HL-60/S4 treated with retinoic acid at 250 ng/mL for 4 days and 3 days (cell line): ENCODE results near the gene INTS2.

Source experiments
- in situ Hi-C: fragments of 300-500 bp; cut with MboI; formaldehyde crosslinking; loops from 2 replicates; pipeline ENCODE4 v1.7.0; 2022; ENCODE audit warnings: low sequenced_read_pairs

INTS2 gene

DNA sequence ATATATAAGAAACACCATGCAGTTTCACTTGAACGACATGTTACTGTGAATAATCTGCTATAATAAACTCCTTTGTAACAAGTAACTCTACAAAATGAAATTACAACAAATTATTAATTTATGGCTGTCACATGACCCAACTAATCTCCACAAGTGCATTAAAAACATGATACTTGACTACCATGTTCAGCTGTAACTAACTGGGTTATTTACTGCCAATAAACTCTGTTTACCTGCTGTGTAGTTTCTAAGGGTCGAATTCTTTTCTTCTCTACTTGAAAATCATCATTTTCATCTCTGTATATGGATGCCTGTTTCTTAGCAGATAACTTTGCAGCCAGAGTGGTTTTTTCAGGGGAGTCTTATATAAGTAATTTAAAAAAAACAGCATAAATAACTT, 78.9 kb downstream of the INTS2 start:
- in situ Hi-C loops, result loop anchor here (25.0 kb wide), 2 partner anchors 887 to 1137 kb away; no protein-coding TSS in a partner anchor

DNA sequence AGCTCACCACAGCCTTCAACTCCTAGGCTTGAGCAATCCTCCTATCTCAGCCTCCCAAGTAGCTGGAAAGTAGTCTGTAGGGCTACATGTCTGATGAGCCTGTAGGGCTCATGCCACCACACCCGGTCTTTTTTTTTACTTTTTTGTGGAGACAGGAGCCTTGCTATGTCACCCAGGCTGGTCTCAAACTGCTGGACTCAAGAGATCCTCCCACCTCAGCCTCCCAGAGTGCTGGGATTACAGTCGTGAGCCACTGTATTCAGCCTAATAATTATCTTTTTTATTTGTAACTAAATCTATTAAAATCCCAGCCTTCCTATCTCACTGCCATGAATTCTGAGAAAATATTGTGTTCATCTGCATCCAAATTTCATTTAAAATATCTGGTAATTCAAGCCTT, 79.5 kb downstream of the INTS2 start:
- in situ Hi-C loops, result loop anchor here (25.0 kb wide), 2 partner anchors 886 to 1136 kb away; no protein-coding TSS in a partner anchor

DNA sequence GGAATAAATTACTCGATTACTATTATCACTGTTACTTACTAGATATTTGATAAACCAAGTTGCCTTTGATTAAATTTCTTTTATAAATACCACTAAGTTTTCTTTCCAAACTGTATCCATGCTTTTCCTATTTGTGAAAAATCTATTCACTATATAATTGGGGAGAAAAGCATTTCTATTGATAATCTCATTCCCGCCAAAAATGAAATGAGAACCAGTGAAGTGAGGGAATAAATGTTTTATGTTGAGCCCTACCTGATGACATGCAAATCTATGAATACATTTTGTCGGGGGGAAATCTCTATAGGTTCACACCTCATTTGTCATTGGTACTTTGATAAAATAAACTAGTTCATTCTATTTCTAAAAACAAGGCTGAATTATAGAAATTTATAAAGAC, 80.1 kb downstream of the INTS2 start:
- in situ Hi-C loops, result loop anchor here (25.0 kb wide), 2 partner anchors 885 to 1135 kb away; no protein-coding TSS in a partner anchor

DNA sequence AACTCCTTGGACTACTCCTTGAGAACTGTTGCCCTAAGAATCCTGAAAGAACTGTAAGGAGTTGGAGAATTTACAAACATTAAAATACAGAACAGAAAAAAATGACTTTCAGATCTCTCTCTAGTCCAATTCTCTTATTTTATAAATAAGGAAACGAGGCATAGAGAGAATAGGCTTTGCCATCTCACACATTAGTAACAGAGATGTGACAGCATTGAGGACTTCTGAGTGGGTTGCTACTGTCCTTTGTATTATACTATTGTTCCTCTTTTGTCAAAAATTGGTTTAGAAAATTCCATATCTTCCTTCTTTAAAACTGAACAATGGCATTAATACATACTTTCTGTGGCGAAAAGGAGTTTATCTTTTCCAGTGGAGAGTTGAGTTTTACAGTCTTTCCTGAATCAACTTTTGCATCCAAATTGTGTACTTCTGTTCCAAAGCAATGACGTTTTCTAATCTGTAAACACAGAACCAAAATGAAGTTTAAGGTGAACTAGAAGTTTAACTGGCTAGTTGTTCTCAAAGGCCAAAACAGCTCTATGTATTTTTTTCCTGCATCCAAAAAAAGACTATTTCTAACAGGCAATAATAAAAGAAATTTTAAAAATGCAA, 80.9 kb downstream of the INTS2 start:
- in situ Hi-C loops, result loop anchor here (25.0 kb wide), 2 partner anchors 885 to 1135 kb away; no protein-coding TSS in a partner anchor

DNA sequence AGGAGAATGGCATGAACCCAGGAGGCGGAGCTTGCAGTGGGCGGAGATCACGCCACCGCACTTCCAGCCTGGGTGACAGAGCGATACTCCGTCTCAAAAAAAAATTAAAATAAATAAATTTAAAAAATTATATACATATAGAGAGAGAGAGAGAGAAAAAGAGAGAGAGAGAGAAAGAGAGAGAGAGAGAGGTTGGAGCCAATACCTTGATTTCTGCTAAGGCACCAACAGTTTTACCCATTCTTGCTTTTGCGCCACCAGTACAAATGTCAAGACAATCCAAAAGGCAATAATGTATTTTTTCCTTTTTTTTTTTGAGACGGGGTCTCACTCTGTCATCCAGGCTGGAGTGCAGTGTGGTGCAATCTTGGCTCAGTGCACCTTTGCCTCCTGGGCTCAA, 81.7 kb downstream of the INTS2 start:
- in situ Hi-C loops, result loop anchor here (25.0 kb wide), 2 partner anchors 884 to 1134 kb away; no protein-coding TSS in a partner anchor

DNA sequence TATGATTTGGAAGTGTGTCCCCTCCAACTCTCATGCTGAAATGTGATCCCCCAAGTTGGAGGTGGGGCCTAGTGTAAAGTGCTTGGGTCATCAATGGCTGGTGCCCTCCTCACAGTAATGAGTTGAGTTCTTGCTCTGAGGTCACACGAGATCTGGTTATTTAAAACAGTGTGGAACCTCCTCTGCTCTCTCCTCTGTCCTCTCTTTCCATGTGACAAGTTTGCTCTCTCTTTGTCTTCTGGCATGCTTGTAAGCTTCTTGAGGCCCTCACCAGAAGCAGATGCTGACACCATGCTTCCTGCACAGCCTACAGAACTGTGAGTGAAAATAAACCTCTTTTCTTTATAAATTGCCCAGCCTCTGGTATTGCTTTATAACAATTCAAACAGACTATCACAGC, 84.3 kb downstream of the INTS2 start:
- in situ Hi-C loops, result loop anchor here (5.0 to 25.0 kb wide), 3 partner anchors 206 to 1131 kb away; no protein-coding TSS in a partner anchor

DNA sequence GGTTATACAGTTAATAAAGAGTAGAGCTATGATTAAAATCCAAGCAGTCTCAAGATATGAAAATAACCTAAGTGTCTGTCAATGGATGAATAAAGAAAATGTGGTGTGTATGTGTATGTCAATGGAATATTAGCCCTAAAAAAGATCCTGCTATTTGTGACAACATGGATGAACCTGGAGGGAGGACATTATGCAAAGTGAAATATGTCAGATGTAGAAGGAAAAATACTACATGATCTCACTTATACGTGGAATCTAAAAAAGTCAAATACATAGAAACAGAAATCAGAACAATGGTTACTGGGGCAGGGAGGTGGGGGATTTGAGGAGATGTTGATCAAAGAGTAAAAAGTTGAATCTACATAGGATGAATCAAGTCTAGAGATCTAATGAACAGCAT, 84.9 kb downstream of the INTS2 start:
- in situ Hi-C loops, result loop anchor here (5.0 to 25.0 kb wide), 3 partner anchors 206 to 1131 kb away; no protein-coding TSS in a partner anchor

DNA sequence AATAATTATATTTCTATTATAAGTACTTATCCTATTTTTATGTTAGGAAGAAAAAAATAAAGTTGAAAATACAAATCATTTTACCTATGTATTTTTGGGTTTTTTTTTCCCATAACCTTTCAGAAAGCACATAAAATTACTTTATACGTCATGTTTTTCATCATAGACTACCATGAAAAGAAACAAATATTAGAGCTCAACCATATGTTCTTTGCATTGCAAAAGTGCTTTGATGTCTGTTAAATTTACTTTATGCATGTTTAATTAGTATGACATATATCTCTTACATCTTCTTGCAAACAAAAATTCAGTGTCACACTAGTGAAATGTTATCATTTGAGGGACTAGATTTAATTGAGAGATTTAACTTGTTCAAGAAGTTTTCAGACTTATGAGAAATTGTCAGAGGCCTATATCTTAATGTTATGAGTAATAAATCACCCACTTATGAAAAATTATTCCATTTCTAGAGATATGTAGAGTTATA, 88.4 kb downstream of the INTS2 start:
- in situ Hi-C loops, result loop anchor here (25.0 kb wide), 2 partner anchors 877 to 1127 kb away; no protein-coding TSS in a partner anchor

DNA sequence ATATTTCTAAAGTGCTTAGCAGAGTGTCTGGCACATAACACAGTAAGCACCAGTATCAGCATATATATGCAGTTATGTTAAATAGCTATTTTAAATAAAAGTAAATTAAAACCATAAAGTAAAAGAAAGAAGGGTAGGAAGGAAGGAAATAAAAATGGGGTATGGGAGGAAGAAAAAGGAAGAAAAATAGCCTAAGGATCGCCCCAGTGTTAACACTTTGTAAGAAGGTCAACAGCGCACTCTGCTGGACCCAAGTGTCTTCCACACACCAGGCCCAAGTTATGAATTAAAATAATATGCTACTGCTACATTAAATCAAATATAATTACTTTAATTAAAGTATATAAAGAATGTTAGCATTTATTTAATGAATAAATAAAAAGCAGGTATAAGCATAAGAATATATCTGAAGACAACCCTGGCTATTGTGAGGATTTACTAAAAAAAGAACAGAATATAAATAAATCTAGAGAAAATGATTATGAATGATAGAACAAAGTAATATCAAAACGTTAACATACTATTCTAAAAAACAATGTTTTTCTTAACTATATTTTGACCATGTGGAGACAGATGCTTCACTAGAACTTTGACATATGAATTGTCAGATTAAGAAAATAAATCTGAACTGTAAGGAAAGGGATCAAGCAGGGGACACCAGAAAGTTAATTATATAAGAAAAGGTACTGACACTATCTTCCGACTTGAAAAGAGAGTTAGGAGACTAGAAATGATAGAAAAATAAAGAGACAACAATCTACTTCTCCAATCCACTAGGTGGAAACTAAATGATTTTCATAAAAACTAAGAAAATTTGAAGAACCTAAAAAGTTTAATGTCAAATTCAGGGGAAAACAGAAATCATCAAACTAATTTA, 90.4 kb downstream of the INTS2 start:
- in situ Hi-C loops, result loop anchor here (25.0 kb wide), 2 partner anchors 875 to 1125 kb away; no protein-coding TSS in a partner anchor

DNA sequence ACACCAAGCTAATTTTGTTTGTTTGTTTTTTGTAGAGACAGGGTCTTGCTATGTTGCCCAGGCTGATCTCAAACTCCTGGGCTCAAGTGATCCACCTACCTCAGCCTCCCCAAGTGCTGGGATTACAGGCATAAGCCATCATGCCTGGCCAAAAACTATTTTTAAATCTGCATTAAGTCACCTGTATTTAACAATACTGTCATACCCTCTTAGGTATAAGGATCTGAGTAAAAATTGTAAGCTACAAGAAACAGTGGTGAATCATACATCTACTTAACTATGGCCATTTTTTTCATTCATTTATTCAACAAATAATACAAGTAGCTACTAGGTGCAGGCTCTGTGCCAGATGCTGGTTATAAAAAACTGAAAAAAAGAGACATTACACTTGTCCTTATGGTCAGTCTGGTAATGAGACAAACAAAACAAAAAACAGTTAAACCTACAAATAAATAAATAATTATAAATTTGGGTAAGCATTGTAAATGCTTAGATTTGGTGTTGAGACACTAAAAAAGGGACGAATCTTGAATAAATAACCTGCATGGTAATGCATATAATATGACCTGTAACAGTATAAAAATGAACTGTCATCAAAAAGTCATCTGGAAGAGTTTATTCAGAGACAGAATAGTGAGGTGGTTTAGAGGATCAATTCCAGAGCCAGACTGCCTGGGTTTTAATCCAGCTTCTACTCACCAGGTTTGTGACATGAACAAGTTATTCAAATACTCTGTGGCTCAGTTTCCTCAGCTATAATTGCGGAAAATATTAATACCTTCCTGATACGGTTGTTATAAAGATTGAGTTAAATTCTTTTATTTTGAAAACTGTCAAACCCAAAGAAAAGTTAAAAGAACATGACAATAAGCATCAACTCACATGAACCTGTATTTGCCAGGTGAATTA, 91.3 kb downstream of the INTS2 start:
- in situ Hi-C loops, result loop anchor here (25.0 kb wide), 2 partner anchors 874 to 1124 kb away; no protein-coding TSS in a partner anchor

DNA sequence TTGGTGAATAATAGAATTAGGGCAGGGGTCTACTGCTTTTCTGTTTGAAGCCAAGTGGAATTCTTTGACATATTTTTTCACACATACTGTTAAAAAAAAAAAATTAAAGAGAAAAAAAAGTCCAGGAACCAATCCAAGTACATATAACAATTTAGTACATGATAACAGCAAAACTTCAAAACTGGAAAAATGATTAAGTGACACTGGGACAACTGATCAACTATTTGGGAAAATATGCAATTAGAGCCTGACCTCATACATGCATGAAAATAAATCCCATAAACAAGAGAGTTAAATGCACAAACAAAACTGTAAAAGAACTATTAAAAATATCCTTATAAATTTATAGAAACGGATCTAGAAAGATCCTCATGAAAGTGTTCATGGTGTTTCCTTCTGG, 92.2 kb downstream of the INTS2 start:
- in situ Hi-C loops, result loop anchor here (25.0 kb wide), 2 partner anchors 873 to 1123 kb away; no protein-coding TSS in a partner anchor

DNA sequence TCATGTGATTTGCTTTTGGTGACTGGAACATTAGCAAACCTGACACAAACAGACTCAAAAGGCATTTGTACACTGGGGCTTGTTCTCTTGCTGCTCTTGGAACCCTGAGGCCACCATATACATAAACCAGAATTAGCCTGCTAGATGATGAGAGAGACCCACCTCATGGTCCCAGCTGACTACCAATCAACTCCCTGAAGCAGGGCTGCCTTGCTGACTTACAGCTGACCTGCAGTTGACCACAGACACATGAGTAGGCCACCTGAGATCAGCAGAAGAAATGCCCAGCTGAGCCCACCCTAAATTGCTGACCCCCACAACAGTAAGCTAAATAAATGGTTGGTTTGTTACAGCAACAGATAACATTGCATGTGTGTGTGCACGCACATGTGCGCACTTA, 93.2 kb downstream of the INTS2 start:
- in situ Hi-C loops, result loop anchor here (25.0 kb wide), 2 partner anchors 872 to 1122 kb away; no protein-coding TSS in a partner anchor

DNA sequence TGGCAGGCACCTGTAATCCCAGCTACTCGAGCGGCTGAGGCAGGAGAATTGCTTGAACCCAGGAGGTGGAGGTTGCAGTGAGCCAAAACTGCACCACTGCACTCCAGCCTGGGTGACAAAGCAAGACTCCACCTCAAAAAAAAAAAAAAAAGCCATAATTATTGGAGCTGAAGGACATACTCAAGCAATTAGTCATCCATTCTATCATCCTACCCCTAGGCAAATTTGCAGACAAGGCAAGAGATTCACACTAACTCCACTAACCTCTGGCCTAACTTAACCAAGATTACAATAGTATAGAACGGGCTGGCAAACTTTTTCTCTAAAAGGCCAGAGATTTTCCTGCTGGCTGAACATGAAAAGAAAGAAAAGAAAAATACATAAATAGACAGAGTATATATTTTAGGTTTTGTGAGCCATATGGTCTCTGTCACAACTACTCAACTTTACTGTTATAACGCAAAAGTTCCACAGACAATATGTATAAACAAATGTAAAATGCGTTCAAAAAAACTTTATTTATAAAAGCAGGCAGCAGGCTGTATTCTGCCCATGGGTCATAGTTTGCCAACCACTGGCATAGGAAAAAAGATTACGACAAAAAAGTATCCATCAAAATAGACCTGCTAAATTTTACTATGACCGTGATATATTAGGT, 94.1 kb downstream of the INTS2 start:
- in situ Hi-C loops, result loop anchor here (25.0 kb wide), 2 partner anchors 871 to 1121 kb away; no protein-coding TSS in a partner anchor

DNA sequence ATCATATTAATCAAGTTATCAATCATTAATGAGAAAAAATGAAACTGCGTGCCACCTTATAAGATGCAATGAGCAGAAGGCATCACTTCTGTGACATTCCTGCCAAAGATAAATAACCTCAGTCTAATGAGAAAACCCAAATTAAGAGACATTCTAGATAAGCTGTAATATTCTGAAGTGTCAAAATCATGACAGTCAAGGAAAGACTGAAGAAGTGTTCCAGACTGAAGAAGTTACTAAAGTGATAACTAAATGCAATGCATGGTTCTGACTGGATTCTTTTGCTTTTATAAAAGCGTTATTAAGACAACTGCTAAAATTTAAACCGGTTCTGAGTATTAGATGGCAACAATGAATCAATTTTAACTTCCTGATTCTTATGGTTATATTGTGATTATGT, 95.3 kb downstream of the INTS2 start:
- in situ Hi-C loops, result loop anchor here (25.0 kb wide), 2 partner anchors 870 to 1120 kb away; no protein-coding TSS in a partner anchor

DNA sequence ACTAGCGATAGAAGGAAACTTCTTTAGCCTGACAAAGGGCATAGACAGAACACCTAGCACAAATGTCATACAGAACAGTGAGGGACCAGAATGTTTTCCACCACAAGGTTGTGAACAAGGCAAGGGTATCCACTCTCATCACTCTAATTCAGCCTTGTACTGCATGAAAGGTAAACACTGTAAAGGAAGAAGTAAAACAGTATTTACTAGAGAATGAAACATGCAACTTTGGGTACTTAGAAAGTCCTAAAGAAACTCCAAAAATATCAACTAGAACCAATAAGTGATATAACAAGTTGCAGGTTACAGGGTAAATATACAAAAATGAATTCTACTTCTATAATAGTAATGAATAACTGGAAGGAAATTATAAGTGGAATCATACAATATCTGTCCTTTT, 96.7 kb downstream of the INTS2 start:
- in situ Hi-C loops, result loop anchor here (25.0 kb wide), 2 partner anchors 869 to 1119 kb away; no protein-coding TSS in a partner anchor

DNA sequence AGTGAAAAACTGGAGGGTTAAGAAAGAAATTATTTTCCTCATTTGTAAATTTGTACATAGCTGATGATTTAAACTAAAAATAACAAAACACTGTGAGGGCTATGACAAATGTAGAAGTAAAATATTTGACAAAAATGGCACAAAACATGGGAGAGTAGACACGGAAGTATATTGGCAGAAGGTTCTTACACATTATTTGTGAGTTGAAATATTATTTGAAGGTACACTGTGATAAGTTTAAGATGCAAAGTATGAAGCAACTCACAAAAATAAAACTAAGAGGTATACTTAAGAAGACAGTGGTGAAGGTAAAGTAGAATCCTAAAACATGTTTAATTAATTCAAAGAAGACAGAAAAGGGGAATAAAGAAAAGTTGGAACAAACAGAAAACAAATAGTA, 99.1 kb downstream of the INTS2 start:
- in situ Hi-C loops, result loop anchor here (25.0 kb wide), 2 partner anchors 866 to 1116 kb away; no protein-coding TSS in a partner anchor

DNA sequence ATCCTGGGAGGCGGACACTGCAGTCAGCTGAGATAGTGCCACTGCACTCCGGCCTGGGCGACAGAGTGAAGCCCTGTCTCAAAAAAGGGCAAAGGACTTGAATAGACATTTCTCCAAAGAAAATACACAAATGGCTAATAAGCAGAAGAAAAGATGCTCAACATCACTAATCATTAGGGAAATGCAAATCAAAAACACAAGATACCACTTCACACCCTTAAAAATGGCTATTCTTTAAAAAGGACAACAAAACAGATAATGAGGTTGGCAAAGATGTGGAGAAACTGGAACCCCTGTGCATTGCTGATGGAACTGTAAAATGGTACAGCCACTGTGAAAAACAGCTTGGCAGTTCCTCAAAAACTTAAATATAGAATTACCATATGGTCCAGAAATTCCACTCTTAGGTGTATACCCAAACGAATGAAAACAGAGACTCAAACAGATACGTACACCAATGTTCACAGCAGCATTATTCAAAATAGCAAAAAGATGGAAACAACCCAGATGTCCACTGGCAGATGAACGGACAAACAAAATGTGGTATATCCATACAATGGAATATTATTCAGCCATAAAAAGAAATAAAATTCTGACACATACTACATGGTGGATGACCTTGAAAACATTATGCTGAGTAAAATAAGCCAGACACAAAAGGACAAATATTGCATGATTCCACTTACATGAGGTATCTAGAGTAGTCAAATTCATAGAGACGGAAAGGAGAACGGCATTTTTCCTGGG, 100.0 kb downstream of the INTS2 start:
- in situ Hi-C loops, result loop anchor here (25.0 kb wide), 2 partner anchors 866 to 1116 kb away; no protein-coding TSS in a partner anchor

DNA sequence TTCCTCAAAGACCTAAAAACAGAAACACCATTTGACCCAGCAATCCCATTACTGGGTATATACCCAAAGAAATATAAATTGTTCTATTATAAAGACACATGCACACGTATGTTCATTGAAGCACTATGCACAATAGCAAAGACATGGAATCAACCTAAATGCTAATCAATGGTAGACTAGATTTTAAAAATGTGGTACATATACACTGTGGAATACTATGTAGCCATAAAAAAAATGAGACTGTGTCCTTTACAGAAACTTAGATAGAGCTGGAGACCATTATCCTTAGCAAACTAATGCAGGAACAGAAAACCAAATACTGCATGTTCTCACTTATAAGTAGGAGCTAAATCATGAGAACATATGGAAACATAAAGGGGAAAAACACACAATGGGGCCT, 100.9 kb downstream of the INTS2 start:
- in situ Hi-C loops, result loop anchor here (25.0 kb wide), 2 partner anchors 865 to 1115 kb away; no protein-coding TSS in a partner anchor
